GM12878 (cell line): ENCODE results near the gene SEC63. TPM values are rescaled to one million over a fixed set of nuclear protein-coding genes. Genes with fewer than 3 reads are reported as not detected.

Experiments used
- ATAC-seq: fragments of 200-7000 bp; cut with Tn5 transposase; 3 replicates; pipeline ENCODE4 v1.9.1; 2020; ENCODE audit warnings: mild to moderate bottlenecking, moderate library complexity
- BruUV-seq: library from RNA; stranded (reverse); fragments of 400-500 nt; replicated peaks from 2 replicates; lab custom pipeline; 2021; lab: Mats Ljungman, UMichigan
- CTCF ChIA-PET: fragments of 300-600 bp; sonication (Branson Sonifier 250); formaldehyde crosslinking; extraction: SDS; loops from one replicate; lab custom pipeline; 2021; ENCODE audit warnings: inconsistent platforms; lab: Yijun Ruan, JAX
- POLR2A ChIA-PET: fragments of 350-600 bp; formaldehyde crosslinking; extraction: SDS; loops from one replicate; lab custom pipeline; 2021; ENCODE audit warnings: inconsistent platforms; lab: Charles Lee
- RAD21 ChIA-PET: fragments of 300-600 bp; sonication (Branson Sonifier 250); formaldehyde crosslinking; loops from one replicate; lab custom pipeline; 2023; ENCODE audit warnings: antibody characterized with exemption; ENCODE audit not compliant: unreplicated experiment; lab: Charles Lee
- SMC1A ChIA-PET: fragments of 300-600 bp; sonication (Branson Sonifier 250); formaldehyde crosslinking; loops from one replicate; lab custom pipeline; 2023; ENCODE audit not compliant: unreplicated experiment, uncharacterized antibody; lab: Charles Lee
- DNase-seq: peaks from one replicate; pipeline ENCODE4 v3.0.0-alpha.2; 2011; ENCODE audit warnings: low read depth, low spot score
- FAIRE-seq: peaks from 3 replicates; lab custom pipeline; 2011; peaks lifted over from hg19 to GRCh38; lab: Jason Lieb, UNC
- H2AFZ ChIP-seq: 2 replicates; pipeline ENCODE4 v1.6.0; 2011; ENCODE audit warnings: low read depth, low read length, control low read depth; ENCODE audit not compliant: control insufficient read depth
- H3K27ac ChIP-seq: 2 replicates; pipeline ENCODE4 v1.5.1; 2011; ENCODE audit warnings: control low read depth; ENCODE audit not compliant: control insufficient read depth, insufficient read depth
- H3K27me3 ChIP-seq, 2 experiments: replicated peaks in 1 of 2; 2 replicates each; pipeline versions ENCODE4 v1.6.0 to v1.6.1; 2011; ENCODE audit warnings: low read length in 1 of 2; ENCODE audit not compliant: control insufficient read depth in 2 of 2, insufficient read depth in 2 of 2
- H3K36me3 ChIP-seq, 2 experiments: 2 replicates each; pipeline ENCODE4 v1.5.1; 2011; ENCODE audit warnings: low read length in 1 of 2; ENCODE audit not compliant: control insufficient read depth in 2 of 2, insufficient read depth in 2 of 2
- H3K4me1 ChIP-seq: 2 replicates; pipeline ENCODE4 v1.6.1; 2011; ENCODE audit warnings: mild to moderate bottlenecking, low read length, moderate library complexity, mixed read lengths; ENCODE audit not compliant: control insufficient read depth, insufficient read depth
- H3K4me2 ChIP-seq: 2 replicates; pipeline ENCODE4 v1.6.0; 2011; ENCODE audit warnings: control low read depth; ENCODE audit not compliant: control insufficient read depth, insufficient read depth
- H3K4me3 ChIP-seq: fragments of 200-600 bp; sonication (generic); 2 replicates; pipeline ENCODE4 v1.5.1; 2016
- H3K79me2 ChIP-seq: 2 replicates; pipeline ENCODE4 v1.6.0; 2011; ENCODE audit warnings: low read length; ENCODE audit not compliant: control insufficient read depth, insufficient read depth
- H3K9ac ChIP-seq: 2 replicates; pipeline ENCODE4 v1.8.0; 2011; ENCODE audit warnings: low read length, control low read depth, mixed read lengths; ENCODE audit not compliant: control insufficient read depth, insufficient read depth
- H3K9me3 ChIP-seq: replicated peaks from 3 replicates; pipeline ENCODE4 v1.5.1; 2011; ENCODE audit warnings: mild to moderate bottlenecking, low read length; ENCODE audit not compliant: control insufficient read depth, insufficient read depth
- H4K20me1 ChIP-seq: 2 replicates; pipeline ENCODE4 v1.6.0; 2011; ENCODE audit not compliant: control insufficient read depth, insufficient read depth
- FOXM1 ChIP-seq: IDR thresholded peaks from 2 replicates; pipeline ENCODE4 v1.6.1; 2012; ENCODE audit warnings: low read depth, mild to moderate bottlenecking, inconsistent platforms, low read length, moderate library complexity
- JUND ChIP-seq: IDR thresholded peaks from 2 replicates; pipeline ENCODE4 v1.6.1; 2012; ENCODE audit warnings: low read depth, mild to moderate bottlenecking, low read length, improper control_type of control experiment, moderate library complexity
- KDM1A ChIP-seq: fragments of 200-600 bp; sonication (generic); IDR thresholded peaks from 2 replicates; pipeline ENCODE4 v1.6.1; 2016; ENCODE audit warnings: borderline replicate concordance
- MAX ChIP-seq: IDR thresholded peaks from 2 replicates; pipeline ENCODE4 v1.6.1; 2012; ENCODE audit warnings: low read depth, low read length, improper control_type of control experiment
- POLR2AphosphoS5 ChIP-seq: IDR thresholded peaks from 2 replicates; pipeline ENCODE4 v1.6.1; 2011; ENCODE audit warnings: mild to moderate bottlenecking, low read length, inconsistent platforms
- RAD21 ChIP-seq: IDR thresholded peaks from 2 replicates; pipeline ENCODE4 v1.6.1; 2011; ENCODE audit warnings: mild to moderate bottlenecking, low read depth, low read length, moderate library complexity; ENCODE audit not compliant: insufficient read depth
- RELA ChIP-seq: fragments of 450-650 bp; IDR thresholded peaks from 2 replicates; pipeline ENCODE4 v1.8.0; 2014; ENCODE audit warnings: borderline replicate concordance; ENCODE audit not compliant: partially characterized antibody
- SMAD5 ChIP-seq: IDR thresholded peaks from 2 replicates; pipeline ENCODE4 v1.6.1; 2016; ENCODE audit warnings: antibody characterized with exemption, low read depth
- USF2 ChIP-seq: IDR thresholded peaks from 2 replicates; pipeline ENCODE4 v1.6.1; 2011; ENCODE audit warnings: low read depth, low read length, improper control_type of control experiment, borderline replicate concordance
- ZBTB11 ChIP-seq: fragments of 450-650 bp; formaldehyde crosslinking; IDR thresholded peaks from 2 replicates; pipeline ENCODE4 v1.5.0; 2022; ENCODE audit warnings: mild to moderate bottlenecking, missing genetic modification characterization
- ZZZ3 ChIP-seq: IDR thresholded peaks from 2 replicates; pipeline ENCODE4 v1.6.1; 2011; ENCODE audit warnings: low read depth; ENCODE audit not compliant: control insufficient read depth, insufficient read length
- WGBS: methylation state at CpG from one replicate; pipeline ENCODE4 v1.1.6; 2016; ENCODE audit warnings: low lambda C conversion rate; ENCODE audit not compliant: insufficient replicate concordance, insufficient coverage; ENCODE audit errors: missing lambda C conversion rate; 5-methylcytosine and 5-hydroxymethylcytosine counted together
- in situ Hi-C: fragments of 300-500 bp; cut with MboI; formaldehyde crosslinking; loops from 9 replicates; pipeline ENCODE4 v1.14.3; 2018; ENCODE audit warnings: mixed read lengths
- intact Hi-C: fragments of 100-400 bp; cut with micrococcal nuclease; formaldehyde crosslinking; loops from one replicate; pipeline ENCODE4 v1.14.2; 2022; ENCODE audit not compliant: unreplicated experiment
- polyA plus RNA-seq, 11 experiments: library from polyadenylated mRNA; depleted of rRNA in 4 of 11; unstranded in 6 of 11; stranded (reverse) in 5 of 11; fragments of >200 nt; fragmentation: Nextera tagmentation in 4 of 11; fragmentation: Illumina TruSeq in 1 of 11; extraction: Ambion mirVana in 4 of 11; extraction: Trizol in 1 of 11; gene quantifications; 1 replicate in 1 of 11; 2 replicates in 10 of 11; pipeline versions ENCODE4 v1.2.1 to v1.2.3, GENCODE V29; 2011 to 2016; ENCODE audit warnings: inconsistent platforms in 2 of 11, missing spikeins in 2 of 11, low read depth in 1 of 11
- total RNA-seq, 4 experiments: library from RNA; depleted of rRNA in 3 of 4; stranded (reverse); fragments of >200 nt in 3 of 4; fragmentation: Illumina TruSeq in 1 of 4; extraction: Trizol in 1 of 4; gene quantifications; 2 replicates each; pipeline versions ENCODE4 v1.2.1 to v1.2.3, GENCODE V29; 2013 to 2021

Gene SEC63
- total and polyA plus RNA-seq, 10 of the 15 experiments (the other 5 are each of a cell fraction or from before 2014, with no cell fraction given): 10.1 to 87.0 (median 34.3) TPM

GRCh38 chr6:107982486-107982885, 24.5 kb upstream of the SEC63 start:
- H2AFZ ChIP-seq: no peak overlapping the region
- in situ Hi-C loops: no loop called here
- H3K4me1 ChIP-seq: no peaks in the 10 kb centered on the region
- DNase-seq (no peak), ATAC-seq (no peak), FAIRE-seq (no peak)
- 92% methylated on average over 1 of the region's 1 CpG for WGBS
- H3K36me3 ChIP-seq: no peaks in the 10 kb centered on the region
- SMC1A ChIA-PET: interaction anchor here (0.6 to 3.4 kb wide), 3 partner anchors 66 to 67 kb away, joined by 5 to 17 read pairs (median 5); no protein-coding TSS in a partner anchor
- no TSS peak for BruUV-seq
- POLR2A ChIA-PET: interaction anchor here (0.6 to 1.0 kb wide), 2 partner anchors 30 to 67 kb away, joined by 3 to 4 read pairs; no protein-coding TSS in a partner anchor
- H3K4me2 ChIP-seq: no peak overlapping the region
- RAD21 ChIA-PET: interaction anchor here (0.6 to 1.4 kb wide), 2 partner anchors 510 to 541 kb away, joined by 3 read pairs; no protein-coding TSS in a partner anchor
- H3K4me3 ChIP-seq: no peak overlapping the region
- no peaks in the 10 kb centered on the region; a peak in 2 of 4 replicates for H3K27me3 ChIP-seq
- no peaks in the 10 kb centered on the region for H3K79me2 ChIP-seq
- no peaks in the 10 kb centered on the region for H4K20me1 ChIP-seq
- intact Hi-C loops: no loop called here
- TF ChIP-seq RAD21 (no peak), USF2 (no peak), SMAD5 (no peak), JUND (no peak), MAX (no peak), ZBTB11 (no peak), ZZZ3 (no peak), FOXM1 (no peak), POLR2AphosphoS5 (no peak), KDM1A (no peak), RELA (no peak)
- CTCF ChIA-PET: interaction anchor here (1.4 to 4.7 kb wide), 4 partner anchors 16 to 510 kb away, joined by 4 to 90 read pairs (median 13); no protein-coding TSS in a partner anchor
- no peak overlapping the region for H3K27ac ChIP-seq
- no peak overlapping the region for H3K9ac ChIP-seq
- no peaks in the 10 kb centered on the region for H3K9me3 ChIP-seq
